Trophoblast cell (in vitro differentiated cells and primary cell): ENCODE results near the gene HAPLN3.

Source experiments
- DNase-seq, 2 donors: peaks; one replicate each; pipeline ENCODE4 v3.0.0-alpha.2; 2016
- H2AFZ ChIP-seq: 2 replicates; pipeline ENCODE4 v1.6.1; 2013; ENCODE audit warnings: low read length, moderate library complexity, mild to moderate bottlenecking; ENCODE audit not compliant: insufficient read depth, poor library complexity
- H2AK5ac ChIP-seq: 2 replicates; pipeline ENCODE4 v1.6.1; 2013; ENCODE audit warnings: mild to moderate bottlenecking, low read length
- H2BK120ac ChIP-seq: 2 replicates; pipeline ENCODE4 v1.6.1; 2013; ENCODE audit warnings: low read length, mild to moderate bottlenecking, moderate library complexity; ENCODE audit not compliant: insufficient read depth, poor library complexity
- H2BK12ac ChIP-seq: 2 replicates; pipeline ENCODE4 v1.6.1; 2013; ENCODE audit warnings: mild to moderate bottlenecking, low read length, moderate library complexity
- H2BK5ac ChIP-seq: 2 replicates; pipeline ENCODE4 v1.6.1; 2013; ENCODE audit warnings: low read length, low read depth, moderate library complexity, mild to moderate bottlenecking; ENCODE audit not compliant: poor library complexity
- H3K14ac ChIP-seq: 2 replicates; pipeline ENCODE4 v1.6.1; 2013; ENCODE audit warnings: mild to moderate bottlenecking, low read length
- H3K18ac ChIP-seq: 2 replicates; pipeline ENCODE4 v1.6.1; 2013; ENCODE audit warnings: mild to moderate bottlenecking, low read length
- H3K23ac ChIP-seq: 2 replicates; pipeline ENCODE4 v1.6.1; 2013; ENCODE audit warnings: low read length
- H3K27ac ChIP-seq: 2 replicates; pipeline ENCODE4 v1.5.1; 2013; ENCODE audit warnings: low read depth, mild to moderate bottlenecking, inconsistent platforms, low read length, moderate library complexity
- H3K27me3 ChIP-seq: 2 replicates; pipeline ENCODE4 v1.6.1; 2013; ENCODE audit warnings: inconsistent platforms, mild to moderate bottlenecking, low read length, moderate library complexity; ENCODE audit not compliant: insufficient read depth
- H3K36me3 ChIP-seq, 2 experiments: 1 replicate in 1 of 2; 2 replicates in 1 of 2; pipeline ENCODE4 v1.6.1; 2013; ENCODE audit warnings: low read length in 2 of 2, mild to moderate bottlenecking in 2 of 2, moderate library complexity in 1 of 2; ENCODE audit not compliant: insufficient read depth in 2 of 2, control insufficient read depth in 1 of 2
- H3K4ac ChIP-seq: 2 replicates; pipeline ENCODE4 v1.6.1; 2013; ENCODE audit warnings: low read depth, mild to moderate bottlenecking, low read length, moderate library complexity
- H3K4me1 ChIP-seq, 2 experiments: 1 replicate in 1 of 2; 2 replicates in 1 of 2; pipeline ENCODE4 v1.6.1; 2013; ENCODE audit warnings: low read length in 2 of 2, mild to moderate bottlenecking in 2 of 2, moderate library complexity in 1 of 2; ENCODE audit not compliant: insufficient read depth in 2 of 2, control insufficient read depth in 1 of 2
- H3K4me2 ChIP-seq: 2 replicates; pipeline ENCODE4 v1.6.1; 2013; ENCODE audit warnings: inconsistent platforms, mild to moderate bottlenecking, low read length, moderate library complexity
- H3K4me3 ChIP-seq: 2 replicates; pipeline ENCODE4 v1.5.1; 2013; ENCODE audit warnings: mild to moderate bottlenecking, low read depth, low read length, inconsistent platforms
- H3K79me1 ChIP-seq: one replicate; pipeline ENCODE4 v1.6.1; 2013; ENCODE audit warnings: low read length
- H3K79me2 ChIP-seq: 2 replicates; pipeline ENCODE4 v1.6.1; 2013; ENCODE audit warnings: low read length, mild to moderate bottlenecking; ENCODE audit not compliant: control insufficient read depth, insufficient read depth, poor library complexity
- H3K9ac ChIP-seq: 2 replicates; pipeline ENCODE4 v1.6.1; 2013; ENCODE audit warnings: mild to moderate bottlenecking, low read length
- H3K9me3 ChIP-seq: 2 replicates; pipeline ENCODE4 v1.6.1; 2013; ENCODE audit warnings: low read depth, mild to moderate bottlenecking, control low read depth, inconsistent platforms, low read length; ENCODE audit not compliant: insufficient read depth
- H4K12ac ChIP-seq: 2 replicates; pipeline ENCODE4 v1.6.1; 2013; ENCODE audit warnings: low read depth, mild to moderate bottlenecking, low read length, moderate library complexity
- H4K8ac ChIP-seq: 2 replicates; pipeline ENCODE4 v1.6.1; 2013; ENCODE audit warnings: low read depth, mild to moderate bottlenecking, low read length, moderate library complexity
- H4K91ac ChIP-seq: one replicate; pipeline ENCODE4 v1.6.1; 2013; ENCODE audit warnings: low read depth, mild to moderate bottlenecking, low read length, moderate library complexity
- WGBS: extraction: QIAGEN DNeasy Blood & Tissue Kit; methylation state at CpG from one replicate; pipeline ENCODE4 v1.1.7; 2013; ENCODE audit warnings: missing lambda C conversion rate; ENCODE audit not compliant: insufficient read length, insufficient coverage; ENCODE audit errors: extremely low coverage; 5-methylcytosine and 5-hydroxymethylcytosine counted together

Gene HAPLN3

GRCh38 chr15:88871313-88871712 is 24.0 kb downstream of the HAPLN3 start:
- H3K4me2 ChIP-seq, result no peak overlapping the region
- H3K4ac ChIP-seq, result no peak overlapping the region
- H3K79me2 ChIP-seq, result no peaks in the 10 kb centered on the region
- H3K14ac ChIP-seq, result no peak overlapping the region
- no peak for DNase-seq
- H3K23ac ChIP-seq, result no peak overlapping the region
- H3K36me3 ChIP-seq, result peaks cover 0 to 7% of the 10 kb centered on the region in 2 experiments
- no CpG with 5 or more reads among the region's 14 CpGs for WGBS
- no peak overlapping the region for H2AK5ac ChIP-seq
- H3K27me3 ChIP-seq, result no peaks in the 10 kb centered on the region
- H3K4me3 ChIP-seq, result no peak overlapping the region
- H4K91ac ChIP-seq, result no peak overlapping the region
- H3K9me3 ChIP-seq, result peaks cover 2% of the 10 kb centered on the region
- H3K79me1 ChIP-seq, result no peaks in the 10 kb centered on the region
- H2AFZ ChIP-seq, result no peak overlapping the region
- peaks cover 6 to 10% of the 10 kb centered on the region in 2 experiments for H3K4me1 ChIP-seq
- no peak overlapping the region for H3K9ac ChIP-seq
- no peak overlapping the region for H4K12ac ChIP-seq
- H3K18ac ChIP-seq, result no peak overlapping the region
- H2BK120ac ChIP-seq, result no peak overlapping the region
- H3K27ac ChIP-seq, result no peak overlapping the region
- no peak overlapping the region for H4K8ac ChIP-seq
- no peak overlapping the region for H2BK5ac ChIP-seq
- H2BK12ac ChIP-seq, result no peak overlapping the region

GRCh38 chr15:88866295-88866881 is 29.0 kb downstream of the HAPLN3 start:
- no peak overlapping the region for H4K8ac ChIP-seq
- H2BK5ac ChIP-seq, result no peak overlapping the region
- no peak overlapping the region for H3K18ac ChIP-seq
- no peaks in the 10 kb centered on the region for H3K79me2 ChIP-seq
- no peak overlapping the region for H3K4me2 ChIP-seq
- no peak overlapping the region for H3K4ac ChIP-seq
- no peak overlapping the region for H4K91ac ChIP-seq
- H2BK12ac ChIP-seq, result no peak overlapping the region
- no peaks in the 10 kb centered on the region for H3K79me1 ChIP-seq
- no peaks in the 10 kb centered on the region for H3K36me3 ChIP-seq
- no peak overlapping the region for H3K14ac ChIP-seq
- no peak overlapping the region for H3K4me3 ChIP-seq
- H3K9ac ChIP-seq, result no peak overlapping the region
- H3K27me3 ChIP-seq, result no peaks in the 10 kb centered on the region
- no peak overlapping the region for H3K27ac ChIP-seq
- H4K12ac ChIP-seq, result no peak overlapping the region
- H3K23ac ChIP-seq, result no peak overlapping the region
- H2AFZ ChIP-seq, result no peak overlapping the region
- H3K9me3 ChIP-seq, result peaks cover 2% of the 10 kb centered on the region
- WGBS, result no CpG with 5 or more reads among the region's 10 CpGs
- H3K4me1 ChIP-seq, result no peaks in the 10 kb centered on the region
- H2AK5ac ChIP-seq, result no peak overlapping the region
- H2BK120ac ChIP-seq, result no peak overlapping the region
- no peak for DNase-seq

- Histone ChIP-seq H3K9me3 (peaks cover 2% of the 10 kb centered on the region), H3K27me3 (no peaks in the 10 kb centered on the region), H2AFZ (no peak overlapping the region), H4K12ac (no peak overlapping the region), H4K8ac (no peak overlapping the region), H3K4me2 (no peak overlapping the region), H3K23ac (no peak overlapping the region), H3K4me1 (no peaks in the 10 kb centered on the region), H2BK5ac (no peak overlapping the region), H3K79me1 (no peaks in the 10 kb centered on the region), H3K36me3 (peaks cover 0 to 2% of the 10 kb centered on the region in 2 experiments), H2BK120ac (no peak overlapping the region), H2BK12ac (no peak overlapping the region), H3K79me2 (no peaks in the 10 kb centered on the region), H3K4me3 (no peak overlapping the region), H3K4ac (no peak overlapping the region), H3K14ac (no peak overlapping the region), H2AK5ac (no peak overlapping the region), H3K9ac (no peak overlapping the region), H3K27ac (no peak overlapping the region), H4K91ac (no peak overlapping the region), H3K18ac (no peak overlapping the region)
- no CpG with 5 or more reads among the region's 6 CpGs for WGBS
- DNase-seq, result no peak
Observed at GRCh38 chr15:88865498-88866099, 29.7 kb downstream of the HAPLN3 start.

- Histone ChIP-seq H3K9ac (no peak overlapping the region), H3K36me3 (peaks cover 0 to 2% of the 10 kb centered on the region in 2 experiments), H3K4me2 (no peak overlapping the region), H3K79me2 (no peaks in the 10 kb centered on the region), H2AK5ac (no peak overlapping the region), H2BK12ac (no peak overlapping the region), H3K4me3 (no peak overlapping the region), H3K14ac (no peak overlapping the region), H3K4ac (no peak overlapping the region), H2AFZ (no peak overlapping the region), H2BK120ac (no peak overlapping the region), H3K27me3 (no peaks in the 10 kb centered on the region), H3K23ac (no peak overlapping the region), H2BK5ac (no peak overlapping the region), H4K91ac (no peak overlapping the region), H4K12ac (no peak overlapping the region), H3K18ac (no peak overlapping the region), H3K27ac (no peak overlapping the region), H3K9me3 (peaks cover under 1% of the 10 kb centered on the region), H3K4me1 (no peaks in the 10 kb centered on the region), H4K8ac (no peak overlapping the region), H3K79me1 (no peaks in the 10 kb centered on the region)
- WGBS, result no CpG with 5 or more reads among the region's 4 CpGs
- DNase-seq, result no peak
Observed at GRCh38 chr15:88864861-88865497, 30.4 kb downstream of the HAPLN3 start.
